Natural killer cell (primary cell): Measurements from ENCODE around the gene PPP3CA. TPM values are rescaled to one million over a fixed set of nuclear protein-coding genes. Genes with fewer than 3 reads are reported as not detected.
"Not testable (repeated sequence)": the region's sequence is repeated elsewhere in the genome, so short reads cannot be mapped to it uniquely, and the experiment has no call there.

Experiments used
- ATAC-seq, 3 donors: fragments of 150-1000 bp in 2 of 3; fragments of 200-7000 bp in 1 of 3; cut with Tn5 transposase; 1 replicate in 1 of 3; 2 replicates in 2 of 3; pipeline ENCODE4 v1.10.0; 2021; ENCODE audit warnings: mild to moderate bottlenecking in 2 of 3, moderate library complexity in 2 of 3
- DNase-seq, 2 donors: peaks; one replicate each; pipeline versions ENCODE4 v3.0.0 to v3.0.0-alpha.2; 2013 to 2021; ENCODE audit warnings: mixed read lengths in 1 of 2
- H3K27ac ChIP-seq: one replicate; pipeline ENCODE4 v1.5.1; 2013; ENCODE audit warnings: mild to moderate bottlenecking, low read length
- H3K27me3 ChIP-seq: one replicate; pipeline ENCODE4 v1.6.1; 2013; ENCODE audit warnings: low read length; ENCODE audit not compliant: control insufficient read depth, insufficient read depth
- H3K36me3 ChIP-seq: one replicate; pipeline ENCODE4 v1.6.1; 2013; ENCODE audit warnings: low read length; ENCODE audit not compliant: control insufficient read depth, insufficient read depth
- H3K4me1 ChIP-seq: one replicate; pipeline ENCODE4 v1.6.1; 2013; ENCODE audit warnings: low read length; ENCODE audit not compliant: control insufficient read depth, insufficient read depth
- H3K4me3 ChIP-seq: one replicate; pipeline ENCODE4 v1.5.1; 2013; ENCODE audit warnings: low read length
- H3K9me3 ChIP-seq: one replicate; pipeline ENCODE4 v1.6.1; 2013; ENCODE audit warnings: low read length; ENCODE audit not compliant: control insufficient read depth, insufficient read depth
- H3K27ac Mint-ChIP-seq, 2 donors: one replicate each; pipeline ENCODE4 v1.8.0; 2022; ENCODE audit warnings: mild to moderate bottlenecking in 2 of 2, mixed read lengths in 2 of 2, moderate library complexity in 1 of 2
- H3K27me3 Mint-ChIP-seq, 2 donors: one replicate each; pipeline ENCODE4 v1.8.0; 2022; ENCODE audit warnings: low read depth in 2 of 2, mixed read lengths in 2 of 2
- H3K36me3 Mint-ChIP-seq: one replicate; pipeline ENCODE4 v1.8.0; 2022; ENCODE audit warnings: mixed read lengths
- H3K4me1 Mint-ChIP-seq, 2 donors: one replicate each; pipeline ENCODE4 v1.8.0; 2022; ENCODE audit warnings: mixed read lengths in 2 of 2
- H3K4me3 Mint-ChIP-seq: one replicate; pipeline ENCODE4 v1.8.0; 2022; ENCODE audit warnings: mild to moderate bottlenecking, moderate library complexity, mixed read lengths
- H3K9me3 Mint-ChIP-seq, 2 donors: one replicate each; pipeline ENCODE4 v1.8.0; 2022; ENCODE audit warnings: mixed read lengths in 2 of 2
- WGBS: methylation state at CpG from one replicate; pipeline ENCODE4 v1.1.7; 2013; ENCODE audit warnings: missing lambda C conversion rate; ENCODE audit not compliant: insufficient coverage; 5-methylcytosine and 5-hydroxymethylcytosine counted together
- intact Hi-C: fragments of 100-400 bp; cut with micrococcal nuclease; formaldehyde crosslinking; loops from one replicate; pipeline ENCODE4 v1.14.2; 2022
- total RNA-seq, 4 donors: library from RNA; stranded (reverse); fragments of 120-200 nt in 1 of 4; gene quantifications; one replicate each; pipeline versions ENCODE4 v1.2.3 to v1.2.4, GENCODE V29; 2013 to 2022
- TF ChIP-seq, protein P1 (sequence below): fragments of 200-600 bp; IDR thresholded peaks from one replicate; pipeline ENCODE4 v1.8.0; 2022; ENCODE audit warnings: antibody characterized with exemption

Gene PPP3CA
- total RNA-seq, 3 donors from 2014 or later (not counting 1 experiment from before 2014, with no cell fraction given) = 53.1 to 73.1 (median 58.0) TPM

DNA sequence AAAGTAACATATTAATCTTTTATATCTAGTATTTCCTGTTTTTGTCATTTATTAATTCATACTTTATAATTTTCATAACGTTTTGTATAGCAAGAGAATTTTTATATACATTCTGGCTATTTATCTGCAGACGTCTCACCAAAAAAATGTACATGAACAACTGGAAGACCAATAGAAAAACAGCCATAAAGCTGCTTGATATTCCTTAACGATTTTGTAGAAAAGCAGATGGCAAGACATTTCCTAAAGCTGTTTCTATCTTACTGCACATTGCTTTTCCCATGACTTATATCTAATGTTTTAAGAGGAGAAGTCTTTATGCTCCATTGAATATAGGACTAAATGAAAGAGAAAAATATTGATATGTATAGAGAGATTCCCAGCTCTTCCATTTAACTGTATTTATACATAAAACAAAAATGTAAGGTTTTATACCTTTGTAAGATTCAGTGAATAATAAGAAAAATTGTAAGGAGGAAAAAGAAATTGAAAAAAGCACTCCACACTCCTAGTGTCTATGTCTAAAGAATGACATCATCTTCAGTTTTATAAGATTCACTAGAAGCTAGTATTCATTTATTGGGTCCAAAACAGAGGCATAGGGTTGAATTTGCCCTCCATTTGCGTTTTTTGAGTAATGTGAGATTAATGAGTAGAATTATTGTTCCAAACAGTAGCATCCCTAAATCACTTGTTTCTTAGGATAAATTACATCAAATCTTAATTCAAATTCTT, 248.5 kb downstream of the PPP3CA start:
- no peaks in the 10 kb centered on the region for H3K27me3 Mint-ChIP-seq
- Histone ChIP-seq H3K9me3 (no peaks in the 10 kb centered on the region), H3K27me3 (no peaks in the 10 kb centered on the region), H3K4me1 (no peaks in the 10 kb centered on the region), H3K27ac (no peak overlapping the region), H3K4me3 (no peak overlapping the region), H3K36me3 (peaks cover 9% of the 10 kb centered on the region)
- peaks cover 15 to 29% of the 10 kb centered on the region in 2 donors for H3K4me1 Mint-ChIP-seq
- ATAC-seq (no peak), DNase-seq (no peak)
- 100% methylated on average over 1 of the region's 4 CpGs for WGBS
- intact Hi-C loops = no loop called here
- H3K36me3 Mint-ChIP-seq = no peaks in the 10 kb centered on the region
- H3K9me3 Mint-ChIP-seq = no peaks in the 10 kb centered on the region
- TF ChIP-seq, protein P1, sequence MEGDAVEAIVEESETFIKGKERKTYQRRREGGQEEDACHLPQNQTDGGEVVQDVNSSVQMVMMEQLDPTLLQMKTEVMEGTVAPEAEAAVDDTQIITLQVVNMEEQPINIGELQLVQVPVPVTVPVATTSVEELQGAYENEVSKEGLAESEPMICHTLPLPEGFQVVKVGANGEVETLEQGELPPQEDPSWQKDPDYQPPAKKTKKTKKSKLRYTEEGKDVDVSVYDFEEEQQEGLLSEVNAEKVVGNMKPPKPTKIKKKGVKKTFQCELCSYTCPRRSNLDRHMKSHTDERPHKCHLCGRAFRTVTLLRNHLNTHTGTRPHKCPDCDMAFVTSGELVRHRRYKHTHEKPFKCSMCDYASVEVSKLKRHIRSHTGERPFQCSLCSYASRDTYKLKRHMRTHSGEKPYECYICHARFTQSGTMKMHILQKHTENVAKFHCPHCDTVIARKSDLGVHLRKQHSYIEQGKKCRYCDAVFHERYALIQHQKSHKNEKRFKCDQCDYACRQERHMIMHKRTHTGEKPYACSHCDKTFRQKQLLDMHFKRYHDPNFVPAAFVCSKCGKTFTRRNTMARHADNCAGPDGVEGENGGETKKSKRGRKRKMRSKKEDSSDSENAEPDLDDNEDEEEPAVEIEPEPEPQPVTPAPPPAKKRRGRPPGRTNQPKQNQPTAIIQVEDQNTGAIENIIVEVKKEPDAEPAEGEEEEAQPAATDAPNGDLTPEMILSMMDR = no peak
- H3K4me3 Mint-ChIP-seq = no peak overlapping the region
- no peak overlapping the region for H3K27ac Mint-ChIP-seq

DNA sequence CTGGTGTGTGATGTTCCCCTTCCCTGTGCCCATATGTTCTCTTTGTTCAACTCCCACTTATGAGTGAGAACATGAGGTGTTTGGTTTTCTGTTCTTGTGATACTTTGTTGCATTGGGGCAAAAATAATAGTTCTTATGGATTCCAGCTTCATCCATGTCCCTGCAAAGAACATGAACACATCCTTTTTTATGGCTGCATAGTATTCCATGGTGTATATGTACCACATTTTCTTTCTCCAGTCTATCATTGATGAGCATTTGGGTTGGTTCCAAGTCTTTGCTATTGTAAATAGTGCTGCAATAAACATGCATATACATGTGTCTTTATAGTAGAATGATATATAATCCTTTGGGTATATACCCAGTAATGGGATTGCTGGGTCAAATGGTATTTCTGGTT, 254.7 kb downstream of the PPP3CA start:
- H3K36me3 Mint-ChIP-seq, H3K4me1 ChIP-seq, H3K27ac ChIP-seq, intact Hi-C loops, DNase-seq, H3K27me3 ChIP-seq, H3K27me3 Mint-ChIP-seq, H3K36me3 ChIP-seq, H3K4me3 Mint-ChIP-seq, ATAC-seq, H3K9me3 ChIP-seq, H3K27ac Mint-ChIP-seq, H3K4me3 ChIP-seq, H3K9me3 Mint-ChIP-seq: not testable (repeated sequence)
- H3K4me1 Mint-ChIP-seq = peaks cover 8 to 15% of the 10 kb centered on the region in 2 donors

DNA sequence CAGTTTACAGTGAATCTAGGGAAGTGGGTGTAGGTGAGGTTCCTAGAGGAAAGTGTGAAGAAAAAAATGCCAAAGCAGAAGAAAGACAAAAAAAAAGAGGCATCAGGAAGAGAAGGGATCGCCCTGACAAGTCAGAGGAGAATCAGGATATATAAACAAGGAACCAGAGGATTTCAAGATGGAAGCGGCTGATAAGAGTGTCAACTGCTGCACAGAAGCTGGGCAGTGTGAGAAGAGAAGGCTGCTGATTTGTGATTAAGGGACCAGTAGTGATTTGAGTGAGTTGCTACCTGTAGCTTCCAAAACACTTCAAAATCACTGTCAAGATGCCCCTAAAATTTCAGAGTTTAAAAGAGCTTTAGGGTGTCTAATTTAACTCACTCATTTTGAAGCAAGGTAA, 258.2 kb downstream of the PPP3CA start:
- Mint-ChIP-seq H3K4me1 (peaks cover 8 to 26% of the 10 kb centered on the region in 2 donors), H3K27me3 (no peaks in the 10 kb centered on the region), H3K27ac (peak overlapping the region in 1 of 2 donors; percentile 64), H3K9me3 (no peaks in the 10 kb centered on the region), H3K36me3 (no peaks in the 10 kb centered on the region), H3K4me3 (no peak overlapping the region)
- TF ChIP-seq, protein P1 = no peak
- H3K9me3 ChIP-seq = no peaks in the 10 kb centered on the region
- H3K4me3 ChIP-seq = no peak overlapping the region
- no peak overlapping the region for H3K27ac ChIP-seq
- DNase-seq (no peak), ATAC-seq (no peak)
- no peaks in the 10 kb centered on the region for H3K27me3 ChIP-seq
- intact Hi-C loops = no loop called here
- H3K36me3 ChIP-seq = peaks cover 13% of the 10 kb centered on the region
- H3K4me1 ChIP-seq = no peaks in the 10 kb centered on the region
- 93% methylated on average over 2 of the region's 2 CpGs for WGBS

DNA sequence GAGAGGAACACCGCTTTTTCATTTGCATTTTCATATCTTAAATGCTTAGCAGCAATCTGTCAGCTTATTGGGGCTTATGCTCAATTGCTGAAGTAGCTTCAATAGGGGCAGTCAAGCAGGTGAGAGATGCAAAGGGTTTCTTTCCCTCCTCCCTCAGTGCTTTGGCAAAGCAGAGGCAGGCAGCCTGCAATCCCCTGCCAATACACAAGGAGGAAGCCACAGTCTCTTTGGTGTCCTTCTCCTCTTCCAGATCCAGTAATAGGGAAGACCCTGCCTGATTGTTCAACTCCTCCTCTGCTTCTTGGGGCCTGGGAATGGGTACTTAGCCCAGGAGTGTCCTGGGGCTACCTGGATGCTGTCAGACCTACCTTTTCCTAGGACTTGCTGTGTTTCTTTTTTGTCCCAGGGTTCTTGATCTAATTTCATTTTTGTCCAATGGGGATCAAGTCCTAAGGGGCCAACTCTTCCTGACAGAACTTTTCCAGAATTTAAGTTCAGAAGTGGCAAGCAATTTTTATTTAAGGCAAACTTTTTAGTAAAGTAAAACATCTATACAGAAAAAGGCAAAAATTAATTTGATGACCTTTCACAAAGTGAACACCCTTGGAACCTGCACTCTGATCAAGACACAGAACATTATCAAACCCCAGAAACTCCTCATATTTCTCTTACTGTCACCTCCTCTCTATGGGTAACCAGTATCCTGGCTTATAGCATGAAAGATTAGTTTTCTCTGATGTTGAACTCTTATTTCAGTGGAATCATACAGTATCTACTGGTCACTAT, 260.3 kb downstream of the PPP3CA start:
- Histone ChIP-seq H3K27me3 (no peaks in the 10 kb centered on the region), H3K4me3 (no peak overlapping the region), H3K27ac (no peak overlapping the region), H3K4me1 (no peaks in the 10 kb centered on the region), H3K36me3 (peaks cover 14% of the 10 kb centered on the region), H3K9me3 (no peaks in the 10 kb centered on the region)
- Mint-ChIP-seq H3K27ac (no peak overlapping the region), H3K4me3 (no peak overlapping the region), H3K9me3 (no peaks in the 10 kb centered on the region), H3K4me1 (peaks cover 12 to 29% of the 10 kb centered on the region in 2 donors), H3K27me3 (no peaks in the 10 kb centered on the region), H3K36me3 (no peaks in the 10 kb centered on the region)
- intact Hi-C loops = no loop called here
- 100% methylated on average over 1 of the region's 1 CpG for WGBS
- ATAC-seq (no peak), DNase-seq (no peak)
- TF ChIP-seq, protein P1 = no peak
